MM.1S (cell line): ENCODE data around the gene DPH7.

Source experiments
- DNase-seq: peaks from one replicate; pipeline ENCODE4 v3.0.0-alpha.2; 2015
- H2AFZ ChIP-seq: fragments of 300-600 bp; sonication (generic); 2 replicates; pipeline ENCODE4 v1.6.0; 2016; ENCODE audit warnings: antibody characterized with exemption, low read length
- H3F3A ChIP-seq: fragments of 300-600 bp; sonication (generic); 2 replicates; pipeline ENCODE4 v1.6.1; 2016; ENCODE audit warnings: mild to moderate bottlenecking, antibody characterized with exemption, low read length, moderate library complexity, mixed read lengths; ENCODE audit not compliant: insufficient read depth
- H3K27ac ChIP-seq: fragments of 300-600 bp; sonication (generic); 2 replicates; pipeline ENCODE4 v1.5.1; 2016; ENCODE audit warnings: mild to moderate bottlenecking, low read length
- H3K27me3 ChIP-seq: fragments of 300-600 bp; sonication (generic); replicated peaks from 2 replicates; pipeline ENCODE4 v1.6.0; 2016; ENCODE audit warnings: low read length; ENCODE audit not compliant: insufficient read depth
- H3K36me3 ChIP-seq: fragments of 300-600 bp; sonication (generic); replicated peaks from 2 replicates; pipeline ENCODE4 v1.6.1; 2016; ENCODE audit warnings: mild to moderate bottlenecking, low read length, mixed read lengths; ENCODE audit not compliant: insufficient read depth
- H3K4me1 ChIP-seq: fragments of 300-600 bp; sonication (generic); 2 replicates; pipeline ENCODE4 v1.6.1; 2016; ENCODE audit warnings: low read length, mixed read lengths
- H3K4me2 ChIP-seq: fragments of 300-600 bp; sonication (generic); 2 replicates; pipeline ENCODE4 v1.6.0; 2016; ENCODE audit warnings: low read depth, low read length
- H3K4me3 ChIP-seq: fragments of 300-600 bp; sonication (generic); 2 replicates; pipeline ENCODE4 v1.5.1; 2016; ENCODE audit warnings: low read length, mixed read lengths
- H3K79me2 ChIP-seq: fragments of 300-600 bp; sonication (generic); 2 replicates; pipeline ENCODE4 v1.6.1; 2016; ENCODE audit warnings: mixed run types, low read length, mixed read lengths
- H3K9ac ChIP-seq: fragments of 300-600 bp; sonication (generic); 2 replicates; pipeline ENCODE4 v1.6.1; 2016; ENCODE audit warnings: low read length, mixed read lengths
- H3K9me2 ChIP-seq: fragments of 300-600 bp; sonication (generic); replicated peaks from 2 replicates; pipeline ENCODE4 v1.6.1; 2016; ENCODE audit warnings: mild to moderate bottlenecking, low read length, mixed read lengths; ENCODE audit not compliant: insufficient read depth
- H3K9me3 ChIP-seq: fragments of 300-600 bp; sonication (generic); replicated peaks from 2 replicates; pipeline ENCODE4 v1.6.1; 2016; ENCODE audit warnings: mild to moderate bottlenecking, low read length, mixed read lengths; ENCODE audit not compliant: insufficient read depth
- H4K20me1 ChIP-seq: fragments of 300-600 bp; sonication (generic); 2 replicates; pipeline ENCODE4 v1.6.1; 2016; ENCODE audit warnings: mild to moderate bottlenecking, low read length, moderate library complexity, mixed read lengths; ENCODE audit not compliant: insufficient read depth
- EZH2 ChIP-seq: fragments of 300-600 bp; sonication (generic); optimal IDR thresholded peaks from 2 replicates; pipeline ENCODE3; 2017; ENCODE audit warnings: low read depth, mild to moderate bottlenecking, antibody characterized with exemption, low read length, mixed read lengths
- EZH2phosphoT487 ChIP-seq: fragments of 300-600 bp; sonication (generic); IDR thresholded peaks from 2 replicates; pipeline ENCODE4 v1.6.1; 2018; ENCODE audit warnings: antibody characterized with exemption, low read length
- TF ChIP-seq, protein P1 (sequence below): fragments of 300-600 bp; sonication (generic); IDR thresholded peaks from 2 replicates; pipeline ENCODE4 v1.5.1; 2016; ENCODE audit warnings: antibody characterized with exemption, low read length, mixed read lengths

The DPH7 gene

DNA sequence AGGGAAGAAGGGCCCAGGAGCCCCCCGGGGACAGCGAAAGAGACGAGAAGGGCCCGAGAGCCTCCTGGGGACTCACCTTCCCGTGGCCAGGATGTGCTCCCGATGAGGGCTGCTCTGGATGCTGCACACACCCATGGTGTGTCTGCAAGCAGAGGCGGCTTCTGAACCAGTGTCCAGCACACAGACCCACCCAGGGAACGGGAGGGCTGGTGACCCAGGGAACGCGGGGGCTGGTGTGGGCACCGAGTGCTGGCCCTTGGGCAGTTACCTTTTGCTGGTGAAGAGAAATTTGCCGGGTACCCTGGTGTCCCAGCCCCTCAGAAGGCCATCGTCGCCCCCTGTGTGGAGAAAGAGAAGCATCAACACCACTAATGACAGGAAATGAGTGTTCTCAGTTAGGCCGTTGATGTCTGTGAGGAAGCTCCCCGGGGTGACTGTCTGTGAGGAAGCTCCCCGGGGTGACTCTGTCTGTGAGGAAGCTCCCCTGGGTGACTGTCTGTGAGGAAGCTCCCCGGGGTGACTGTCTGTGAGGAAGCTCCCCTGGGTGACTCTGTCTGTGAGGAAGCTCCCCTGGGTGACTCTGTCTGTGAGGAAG lies 13.8 kb downstream of the DPH7 start:
- no peak for TF ChIP-seq EZH2phosphoT487
- TF ChIP-seq EZH2 = no peak
- TF ChIP-seq, protein P1, sequence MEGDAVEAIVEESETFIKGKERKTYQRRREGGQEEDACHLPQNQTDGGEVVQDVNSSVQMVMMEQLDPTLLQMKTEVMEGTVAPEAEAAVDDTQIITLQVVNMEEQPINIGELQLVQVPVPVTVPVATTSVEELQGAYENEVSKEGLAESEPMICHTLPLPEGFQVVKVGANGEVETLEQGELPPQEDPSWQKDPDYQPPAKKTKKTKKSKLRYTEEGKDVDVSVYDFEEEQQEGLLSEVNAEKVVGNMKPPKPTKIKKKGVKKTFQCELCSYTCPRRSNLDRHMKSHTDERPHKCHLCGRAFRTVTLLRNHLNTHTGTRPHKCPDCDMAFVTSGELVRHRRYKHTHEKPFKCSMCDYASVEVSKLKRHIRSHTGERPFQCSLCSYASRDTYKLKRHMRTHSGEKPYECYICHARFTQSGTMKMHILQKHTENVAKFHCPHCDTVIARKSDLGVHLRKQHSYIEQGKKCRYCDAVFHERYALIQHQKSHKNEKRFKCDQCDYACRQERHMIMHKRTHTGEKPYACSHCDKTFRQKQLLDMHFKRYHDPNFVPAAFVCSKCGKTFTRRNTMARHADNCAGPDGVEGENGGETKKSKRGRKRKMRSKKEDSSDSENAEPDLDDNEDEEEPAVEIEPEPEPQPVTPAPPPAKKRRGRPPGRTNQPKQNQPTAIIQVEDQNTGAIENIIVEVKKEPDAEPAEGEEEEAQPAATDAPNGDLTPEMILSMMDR = no peak
- H3F3A ChIP-seq = no peaks in the 10 kb centered on the region
- no peaks in the 10 kb centered on the region; the same call in 1 of the 2 replicates for H3K36me3 ChIP-seq
- no peak overlapping the region for H3K4me2 ChIP-seq
- H3K4me1 ChIP-seq = no peaks in the 10 kb centered on the region
- peaks cover 12% of the 10 kb centered on the region; the same call in 1 of the 2 replicates for H3K79me2 ChIP-seq
- no peak overlapping the region for H2AFZ ChIP-seq
- no peak overlapping the region for H3K27ac ChIP-seq
- H4K20me1 ChIP-seq = no peaks in the 10 kb centered on the region; the same call in 1 of the 2 replicates
- H3K27me3 ChIP-seq = no peaks in the 10 kb centered on the region
- no peaks in the 10 kb centered on the region for H3K9me3 ChIP-seq
- DNase-seq = no peak
- H3K4me3 ChIP-seq = no peak overlapping the region
- no peak overlapping the region for H3K9ac ChIP-seq
- no peaks in the 10 kb centered on the region for H3K9me2 ChIP-seq

DNA sequence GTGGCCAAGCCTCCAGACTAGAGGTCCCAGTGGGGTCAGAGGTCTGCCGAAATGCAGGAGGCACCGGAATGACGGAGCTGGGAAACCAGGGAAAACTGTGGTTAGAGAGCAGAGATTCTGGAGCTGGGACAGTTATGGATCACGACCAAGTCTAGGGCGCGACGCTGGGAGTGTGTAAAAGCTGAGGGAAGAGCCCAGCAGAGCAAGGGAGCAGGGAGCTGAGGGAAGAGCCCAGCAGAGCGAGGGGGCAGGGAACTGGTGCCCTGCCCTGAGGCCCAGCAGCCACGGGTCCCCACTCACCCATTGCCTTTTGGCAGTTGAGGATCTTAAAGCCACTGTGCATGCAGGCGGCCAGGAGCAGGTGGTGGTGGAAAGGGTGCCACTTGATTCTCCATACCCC lies 14.6 kb downstream of the DPH7 start:
- H3K9me3 ChIP-seq = no peaks in the 10 kb centered on the region

DNA sequence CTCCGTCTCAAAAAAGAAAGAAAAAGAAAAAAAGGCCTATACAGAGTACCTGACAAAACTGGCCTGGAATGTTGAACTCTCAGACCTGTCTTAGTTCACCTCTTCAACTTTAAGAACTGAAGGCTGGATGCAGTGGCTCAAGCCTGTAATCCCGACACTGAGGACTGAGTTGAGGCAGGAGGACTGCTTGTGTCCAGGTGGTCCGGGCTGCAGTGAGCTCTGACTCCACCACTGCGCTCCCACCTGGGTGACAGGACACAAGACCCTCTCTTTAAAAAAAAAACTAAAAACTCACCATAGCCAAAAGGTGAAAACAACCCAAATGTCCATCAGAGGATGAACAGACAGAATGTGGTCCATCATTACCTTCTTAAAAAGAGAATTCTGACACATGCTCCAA lies 20.6 kb downstream of the DPH7 start:
- Histone ChIP-seq H3K9me2 (no peaks in the 10 kb centered on the region), H4K20me1 (no peaks in the 10 kb centered on the region; the same call in 1 of the 2 replicates), H3K27me3 (no peaks in the 10 kb centered on the region), H3K9me3 (no peaks in the 10 kb centered on the region), H3K36me3 (no peaks in the 10 kb centered on the region; the same call in 1 of the 2 replicates), H3K4me2 (no peak overlapping the region), H2AFZ (no peak overlapping the region), H3K4me3 (no peak overlapping the region), H3F3A (peaks cover 11% of the 10 kb centered on the region), H3K27ac (no peak overlapping the region), H3K79me2 (peaks cover 12% of the 10 kb centered on the region; the same call in 1 of the 2 replicates), H3K9ac (no peak overlapping the region), H3K4me1 (no peaks in the 10 kb centered on the region)
- TF ChIP-seq EZH2phosphoT487 (no peak), EZH2 (no peak)
- TF ChIP-seq, protein P1 = no peak
- no peak for DNase-seq

More for the DNA sequence above, 14.6 kb downstream of the DPH7 start:
- no peaks in the 10 kb centered on the region; the same call in 1 of the 2 replicates for H4K20me1 ChIP-seq
- H3K27me3 ChIP-seq = no peaks in the 10 kb centered on the region
- no peaks in the 10 kb centered on the region; the same call in 1 of the 2 replicates for H3K36me3 ChIP-seq
- H3K4me3 ChIP-seq = no peak overlapping the region
- H3F3A ChIP-seq = no peaks in the 10 kb centered on the region
- H3K9me2 ChIP-seq = no peaks in the 10 kb centered on the region
- DNase-seq = no peak
- H3K9ac ChIP-seq = no peak overlapping the region
- H3K4me2 ChIP-seq = no peak overlapping the region
- H2AFZ ChIP-seq = no peak overlapping the region
- no peak overlapping the region for H3K27ac ChIP-seq
- peaks cover 9% of the 10 kb centered on the region; the same call in 1 of the 2 replicates for H3K79me2 ChIP-seq
- TF ChIP-seq EZH2phosphoT487 = no peak
- no peaks in the 10 kb centered on the region for H3K4me1 ChIP-seq
